ENCODE results near the gene MAML3. TPM values are rescaled to one million over a fixed set of nuclear protein-coding genes. Genes with fewer than 3 reads are reported as not detected.

MAML3 gene
- total RNA-seq, 1 donor = 0.72 TPM

GRCh38 chr4:139825523-139826014 is 328.4 kb downstream of the MAML3 start:
- no peaks in the 10 kb centered on the region for H3K36me3 ChIP-seq (ENCODE audit: insufficient read depth, low read length)
- peaks cover 12% of the 10 kb centered on the region for H3K27me3 ChIP-seq (ENCODE audit: insufficient read depth, low read length)
- H3K79me2 ChIP-seq (ENCODE audit: insufficient read depth, low read length) = no peaks in the 10 kb centered on the region
- no peaks in the 10 kb centered on the region for H3K4me1 ChIP-seq (ENCODE audit: insufficient read depth, low read length)
- H4K20me1 ChIP-seq (ENCODE audit: insufficient read depth, low read length) = no peaks in the 10 kb centered on the region
- no peak overlapping the region for H3K27ac ChIP-seq (ENCODE audit: low read depth, low read length)
- H2AFZ ChIP-seq (ENCODE audit: low read length) = no peak overlapping the region
- H3K4me2 ChIP-seq (ENCODE audit: insufficient read depth, low read length) = no peak overlapping the region
- no peak overlapping the region for H3K4me3 ChIP-seq (ENCODE audit: insufficient read depth, low read length)
- DNase-seq (ENCODE audit: insufficient read length, low spot score, missing footprints) = no peak
- no peaks in the 10 kb centered on the region for H3K9me3 ChIP-seq (ENCODE audit: low read depth, low read length)
- no peak for TF ChIP-seq CTCF (IDR thresholded peaks at IDR 0.05; ENCODE audit: extremely low read depth, low read depth, low read length)

GRCh38 chr4:139824882-139825522 is 329.0 kb downstream of the MAML3 start:
- no peaks in the 10 kb centered on the region for H3K9me3 ChIP-seq (ENCODE audit: low read depth, low read length)
- H3K27ac ChIP-seq (ENCODE audit: low read depth, low read length) = no peak overlapping the region
- H2AFZ ChIP-seq (ENCODE audit: low read length) = no peak overlapping the region
- no peaks in the 10 kb centered on the region for H3K36me3 ChIP-seq (ENCODE audit: insufficient read depth, low read length)
- peaks cover 15% of the 10 kb centered on the region for H3K27me3 ChIP-seq (ENCODE audit: insufficient read depth, low read length)
- DNase-seq (ENCODE audit: insufficient read length, low spot score, missing footprints) = no peak
- TF ChIP-seq CTCF (IDR thresholded peaks at IDR 0.05; ENCODE audit: extremely low read depth, low read depth, low read length) = no peak
- no peaks in the 10 kb centered on the region for H3K79me2 ChIP-seq (ENCODE audit: insufficient read depth, low read length)
- H3K4me2 ChIP-seq (ENCODE audit: insufficient read depth, low read length) = no peak overlapping the region
- no peaks in the 10 kb centered on the region for H3K4me1 ChIP-seq (ENCODE audit: insufficient read depth, low read length)
- H4K20me1 ChIP-seq (ENCODE audit: insufficient read depth, low read length) = no peaks in the 10 kb centered on the region
- no peak overlapping the region for H3K4me3 ChIP-seq (ENCODE audit: insufficient read depth, low read length)

DNA sequence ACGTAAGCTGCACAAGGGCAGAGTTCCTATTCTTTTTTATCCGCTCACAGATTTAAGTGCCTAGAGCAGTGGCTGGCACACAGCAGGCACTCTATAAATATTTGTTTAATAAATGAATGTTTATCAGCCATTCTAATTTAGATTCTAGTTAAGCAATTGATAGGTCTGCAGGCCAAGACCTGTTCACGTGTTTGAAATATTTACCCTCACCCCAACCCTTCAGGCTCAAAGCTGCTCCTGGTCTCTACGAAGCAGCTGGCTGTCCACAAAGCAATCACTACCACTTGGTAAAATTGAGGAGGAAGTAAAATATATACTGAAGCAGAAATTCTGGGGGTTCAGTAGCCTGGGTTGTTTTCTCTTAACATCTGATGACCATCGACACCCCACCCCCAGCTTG is 330.2 kb downstream of the MAML3 start:
- H3K79me2 ChIP-seq (ENCODE audit: insufficient read depth, low read length) = no peaks in the 10 kb centered on the region
- H3K36me3 ChIP-seq (ENCODE audit: insufficient read depth, low read length) = no peaks in the 10 kb centered on the region
- H2AFZ ChIP-seq (ENCODE audit: low read length) = no peak overlapping the region
- no peak for TF ChIP-seq CTCF (IDR thresholded peaks at IDR 0.05; ENCODE audit: extremely low read depth, low read depth, low read length)
- H3K9me3 ChIP-seq (ENCODE audit: low read depth, low read length) = no peaks in the 10 kb centered on the region
- DNase-seq (ENCODE audit: insufficient read length, low spot score, missing footprints) = no peak
- H3K27me3 ChIP-seq (ENCODE audit: insufficient read depth, low read length) = peaks cover 15% of the 10 kb centered on the region
- no peak overlapping the region for H3K4me2 ChIP-seq (ENCODE audit: insufficient read depth, low read length)
- H4K20me1 ChIP-seq (ENCODE audit: insufficient read depth, low read length) = no peaks in the 10 kb centered on the region
- no peaks in the 10 kb centered on the region for H3K4me1 ChIP-seq (ENCODE audit: insufficient read depth, low read length)
- no peak overlapping the region for H3K27ac ChIP-seq (ENCODE audit: low read depth, low read length)
- no peak overlapping the region for H3K4me3 ChIP-seq (ENCODE audit: insufficient read depth, low read length)

GRCh38 chr4:139823345-139823744 is 330.6 kb downstream of the MAML3 start:
- H3K27me3 ChIP-seq (ENCODE audit: insufficient read depth, low read length) = peaks cover 15% of the 10 kb centered on the region
- H3K4me2 ChIP-seq (ENCODE audit: insufficient read depth, low read length) = no peak overlapping the region
- no peaks in the 10 kb centered on the region for H3K36me3 ChIP-seq (ENCODE audit: insufficient read depth, low read length)
- H3K4me1 ChIP-seq (ENCODE audit: insufficient read depth, low read length) = no peaks in the 10 kb centered on the region
- H3K79me2 ChIP-seq (ENCODE audit: insufficient read depth, low read length) = no peaks in the 10 kb centered on the region
- no peak for DNase-seq (ENCODE audit: insufficient read length, low spot score, missing footprints)
- no peak overlapping the region for H3K4me3 ChIP-seq (ENCODE audit: insufficient read depth, low read length)
- H3K27ac ChIP-seq (ENCODE audit: low read depth, low read length) = no peak overlapping the region
- TF ChIP-seq CTCF (IDR thresholded peaks at IDR 0.05; ENCODE audit: extremely low read depth, low read depth, low read length) = no peak
- no peaks in the 10 kb centered on the region for H3K9me3 ChIP-seq (ENCODE audit: low read depth, low read length)
- no peak overlapping the region for H2AFZ ChIP-seq (ENCODE audit: low read length)
- H4K20me1 ChIP-seq (ENCODE audit: insufficient read depth, low read length) = no peaks in the 10 kb centered on the region

Measured in osteoblast (primary cell).